HG03135 (cell line): Measurements from ENCODE around the gene CCDC85C.

Experiments
- ATAC-seq: cut with Tn5 transposase; IDR thresholded peaks from one replicate; pipeline ENCODE4 v1.9.1; 2021; ENCODE audit warnings: mild to moderate bottlenecking, moderate library complexity; ENCODE audit not compliant: unreplicated experiment

CCDC85C gene

DNA sequence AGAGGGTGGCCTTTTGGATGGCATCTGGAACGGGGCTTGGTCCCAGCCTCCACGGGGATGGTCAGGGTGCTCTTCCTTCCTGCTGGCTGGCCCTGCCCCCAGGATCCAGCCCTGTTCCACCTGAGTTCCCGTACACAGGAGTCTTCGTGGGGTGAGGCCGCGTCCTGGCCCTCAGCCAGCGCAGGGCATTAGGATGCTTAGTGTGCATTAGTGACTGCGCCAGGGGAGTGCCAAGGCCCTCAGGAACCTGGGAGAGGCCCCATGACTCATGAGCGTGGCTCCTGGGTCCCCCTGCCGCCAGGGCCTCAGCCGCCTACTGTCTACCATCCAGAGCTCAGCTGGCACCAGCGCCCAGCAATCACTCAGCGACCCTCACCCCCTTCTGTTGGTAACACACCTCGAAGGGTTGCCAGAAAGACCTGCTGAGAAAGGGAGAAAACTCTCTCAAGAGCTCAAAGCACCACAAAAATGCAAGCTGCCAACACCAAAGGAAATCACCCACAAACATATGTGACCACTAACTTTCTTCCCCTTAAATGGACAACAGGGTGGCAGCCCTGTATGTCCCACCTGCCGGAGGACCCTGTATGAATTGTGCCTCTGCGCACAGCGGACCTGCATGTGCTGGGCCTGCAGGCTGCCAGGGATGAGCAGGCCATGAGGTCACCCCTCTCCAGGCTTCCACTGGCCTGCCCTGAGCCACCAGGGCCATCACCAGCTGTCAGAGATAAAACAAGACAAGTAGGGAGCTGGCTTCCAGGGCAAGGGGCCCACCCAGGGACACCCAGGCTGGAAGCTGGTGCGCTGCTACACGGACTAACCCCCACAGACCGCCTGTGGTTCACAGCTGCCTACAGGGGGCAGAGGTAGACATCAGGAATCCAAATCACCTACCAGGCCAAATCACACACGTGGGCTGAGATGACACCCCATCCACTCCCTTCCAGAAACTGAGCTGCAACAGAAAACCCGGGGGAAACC lies 28.7 kb downstream of the CCDC85C start:
- ATAC-seq: no peak

DNA sequence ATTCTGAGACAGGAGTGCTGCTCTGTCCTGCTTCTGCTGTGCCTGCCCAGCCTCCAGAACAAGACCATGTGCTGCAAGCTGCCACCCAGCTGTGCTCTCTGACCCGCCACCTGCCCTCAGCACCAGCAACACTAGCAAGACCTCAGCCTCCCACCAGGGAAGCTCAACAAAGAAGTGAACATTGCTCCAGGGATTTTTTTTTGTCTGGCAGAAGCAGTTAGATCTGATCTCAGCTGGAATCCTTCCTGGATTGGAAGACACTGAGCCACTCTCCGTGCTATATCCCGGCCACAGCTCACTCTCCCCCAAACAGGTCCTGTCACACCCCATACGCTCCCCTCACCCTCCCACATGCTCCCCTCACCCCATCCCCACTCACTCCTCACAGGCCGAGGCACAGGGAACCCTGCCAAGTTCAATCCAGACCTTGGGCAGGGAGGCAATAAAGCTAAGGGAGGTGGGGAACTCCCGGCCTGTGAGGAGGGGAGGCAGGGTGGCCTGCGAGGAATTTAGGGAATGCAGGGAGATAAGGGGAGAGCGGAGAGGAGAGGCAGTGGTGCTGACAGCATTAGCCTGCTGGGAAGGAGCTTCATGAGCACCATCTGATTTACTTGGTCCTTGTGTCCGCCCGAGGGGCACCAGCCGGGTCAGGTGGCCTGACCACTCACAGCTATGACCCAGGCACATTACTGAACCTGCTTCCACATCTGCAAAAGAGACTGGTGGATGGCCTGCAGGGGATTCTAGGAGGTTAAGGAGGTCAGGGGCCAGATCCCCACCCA lies 29.7 kb downstream of the CCDC85C start:
- ATAC-seq: no peak

DNA sequence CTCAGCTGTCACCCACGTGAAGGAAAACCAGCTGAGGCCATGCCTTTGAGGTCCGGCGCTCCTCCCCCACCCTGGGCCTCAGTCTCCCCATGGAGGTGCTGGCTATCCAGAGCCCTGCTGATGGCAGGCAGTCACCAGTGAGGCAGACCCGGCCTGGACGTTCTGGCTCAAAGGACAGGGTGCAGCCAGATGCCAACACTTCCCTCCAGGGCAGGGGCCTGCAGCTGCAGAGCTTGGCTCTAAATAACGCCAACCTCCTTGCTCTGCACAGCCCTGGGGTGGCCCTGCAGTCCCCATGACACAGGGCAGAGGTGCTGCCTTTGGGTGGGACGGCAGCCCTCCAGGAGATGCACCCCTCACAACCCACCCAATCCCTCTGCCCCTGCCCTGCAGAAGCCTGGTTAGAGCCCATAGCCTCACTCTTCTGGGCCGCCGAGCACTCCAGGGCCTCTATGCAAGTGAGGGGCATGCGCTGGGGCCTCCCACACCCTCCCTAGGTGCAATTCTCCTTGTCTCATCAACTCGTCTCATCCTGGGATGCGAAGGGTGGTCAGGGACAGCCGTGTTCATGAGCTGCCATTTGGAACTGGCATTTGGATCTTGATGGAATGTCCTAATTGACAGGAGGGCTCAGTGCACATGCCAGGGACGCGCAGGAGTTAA lies 30.4 kb downstream of the CCDC85C start:
- ATAC-seq: no peak

DNA sequence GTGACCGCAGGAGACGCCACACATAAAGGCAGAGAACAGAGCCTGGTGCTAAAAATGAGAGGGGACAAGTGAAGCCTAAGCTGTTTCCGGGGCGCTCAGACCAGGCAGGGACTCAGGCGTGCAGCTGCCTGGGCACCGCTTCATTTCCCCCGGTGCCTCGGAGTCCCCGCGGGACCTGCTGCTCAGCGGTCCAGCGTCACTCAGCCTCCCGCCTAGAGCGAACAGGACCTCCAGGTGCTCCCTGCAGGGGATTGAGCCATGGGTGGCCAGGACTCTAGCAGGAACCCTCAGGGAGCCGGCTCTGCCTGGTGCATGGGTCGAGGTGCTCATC lies 31.0 kb downstream of the CCDC85C start:
- ATAC-seq: no peak

DNA sequence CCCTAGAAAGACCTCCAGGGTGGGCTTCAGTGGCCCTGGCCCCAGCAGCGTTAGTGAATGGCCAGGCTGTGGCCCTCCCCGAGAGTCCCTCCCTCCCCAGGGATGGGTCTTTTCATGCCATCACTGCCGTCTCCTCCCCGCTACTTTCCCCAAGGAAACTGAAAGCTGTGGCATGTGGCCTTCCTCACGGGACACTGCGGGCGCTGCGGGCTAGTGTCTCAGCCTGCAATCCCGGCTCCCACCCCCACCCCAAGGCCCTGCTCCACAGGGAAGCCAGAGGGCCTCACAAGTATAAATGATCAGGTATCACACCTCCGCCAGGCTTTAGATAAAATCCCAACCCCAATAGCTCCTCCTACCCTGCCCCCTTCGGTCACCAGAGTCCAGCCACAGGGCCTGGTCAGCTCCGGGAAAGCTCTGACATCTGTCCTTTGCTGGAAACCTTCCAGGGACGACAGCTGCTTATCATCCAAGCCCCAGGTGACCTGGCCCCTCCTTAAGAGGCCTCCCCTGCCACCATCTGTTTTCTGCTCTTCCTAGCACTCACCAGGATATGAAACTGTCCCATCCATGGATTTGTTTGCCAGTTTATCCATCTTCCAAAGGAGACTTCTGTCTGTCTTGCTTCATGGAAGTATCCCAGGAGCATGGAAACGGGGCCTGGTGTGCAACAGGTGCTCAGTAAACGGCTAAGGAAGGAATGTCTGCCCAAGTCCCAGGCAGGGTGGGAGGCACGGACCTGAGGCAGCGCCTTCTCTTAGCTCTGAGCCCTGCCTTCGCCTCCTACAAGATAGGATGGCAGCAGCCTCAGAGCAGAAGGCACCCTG lies 31.6 kb downstream of the CCDC85C start:
- ATAC-seq: no peak

DNA sequence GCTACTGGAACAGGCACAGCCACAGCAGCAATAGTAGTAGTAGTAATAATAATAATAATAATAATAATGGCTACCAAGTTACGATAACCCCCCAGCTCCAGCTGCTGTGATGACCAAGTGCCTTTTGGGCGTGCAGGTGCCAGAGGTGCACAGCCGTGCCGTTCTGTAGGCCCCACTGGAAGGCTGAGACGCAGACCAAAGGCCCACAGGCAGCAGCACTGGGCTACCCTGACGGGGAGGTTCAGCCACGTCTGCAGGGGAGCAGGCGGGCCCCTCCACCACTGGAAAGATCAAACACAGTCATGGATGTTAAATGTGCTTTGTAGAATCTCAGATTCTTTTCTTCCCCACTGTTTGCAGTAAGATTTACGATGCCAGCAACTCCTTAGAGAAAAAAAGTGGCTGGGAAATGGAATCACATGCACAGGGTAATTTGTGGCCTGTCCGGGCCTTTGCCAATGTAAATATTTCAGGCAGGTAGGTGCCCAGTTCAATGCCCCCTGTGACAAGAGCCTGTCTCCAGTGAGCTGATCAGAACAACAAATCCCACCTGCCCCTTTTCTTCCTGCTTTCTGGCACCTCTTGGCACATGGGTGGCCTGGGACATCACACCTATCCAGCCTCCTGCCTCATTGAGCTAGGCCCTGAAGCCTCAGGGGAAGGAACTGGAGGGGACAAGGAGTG lies 32.6 kb downstream of the CCDC85C start:
- ATAC-seq: no peak

DNA sequence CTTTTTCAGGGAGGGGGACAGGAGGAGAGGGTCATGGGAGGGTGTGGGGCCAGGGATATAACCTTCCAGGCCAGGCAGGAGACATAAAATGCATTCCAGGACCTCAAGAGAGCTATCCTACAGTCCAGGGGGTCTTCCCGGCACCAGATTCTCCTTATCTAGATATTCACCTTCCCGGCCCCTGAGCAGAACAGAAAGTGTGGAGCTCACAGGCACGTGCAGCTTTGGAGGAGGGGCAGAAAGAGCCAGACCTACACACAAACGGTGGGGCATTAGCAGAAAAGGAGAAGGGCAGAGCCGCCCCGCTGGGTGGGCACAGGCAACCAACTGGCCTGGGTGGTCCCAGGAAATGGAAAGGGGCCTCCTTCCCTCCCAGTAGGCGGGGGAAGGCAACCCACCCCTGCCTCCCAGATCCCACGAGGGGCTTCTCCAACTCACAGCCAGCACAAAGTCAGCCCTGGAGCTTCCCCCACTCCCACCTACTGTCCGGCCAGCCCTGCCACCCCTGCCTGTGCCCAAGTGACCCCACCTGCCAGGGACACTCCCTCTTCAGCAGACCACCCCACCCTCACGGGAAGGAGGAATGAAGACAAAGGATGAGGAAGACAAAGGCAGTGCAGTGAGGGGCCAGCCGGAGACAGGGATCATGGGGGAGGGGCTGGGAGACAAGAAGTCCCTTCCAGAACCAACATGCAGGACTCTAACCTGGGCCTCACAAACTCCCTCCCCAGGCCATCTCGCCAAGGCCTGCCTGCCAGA lies 33.3 kb downstream of the CCDC85C start:
- ATAC-seq: no peak

DNA sequence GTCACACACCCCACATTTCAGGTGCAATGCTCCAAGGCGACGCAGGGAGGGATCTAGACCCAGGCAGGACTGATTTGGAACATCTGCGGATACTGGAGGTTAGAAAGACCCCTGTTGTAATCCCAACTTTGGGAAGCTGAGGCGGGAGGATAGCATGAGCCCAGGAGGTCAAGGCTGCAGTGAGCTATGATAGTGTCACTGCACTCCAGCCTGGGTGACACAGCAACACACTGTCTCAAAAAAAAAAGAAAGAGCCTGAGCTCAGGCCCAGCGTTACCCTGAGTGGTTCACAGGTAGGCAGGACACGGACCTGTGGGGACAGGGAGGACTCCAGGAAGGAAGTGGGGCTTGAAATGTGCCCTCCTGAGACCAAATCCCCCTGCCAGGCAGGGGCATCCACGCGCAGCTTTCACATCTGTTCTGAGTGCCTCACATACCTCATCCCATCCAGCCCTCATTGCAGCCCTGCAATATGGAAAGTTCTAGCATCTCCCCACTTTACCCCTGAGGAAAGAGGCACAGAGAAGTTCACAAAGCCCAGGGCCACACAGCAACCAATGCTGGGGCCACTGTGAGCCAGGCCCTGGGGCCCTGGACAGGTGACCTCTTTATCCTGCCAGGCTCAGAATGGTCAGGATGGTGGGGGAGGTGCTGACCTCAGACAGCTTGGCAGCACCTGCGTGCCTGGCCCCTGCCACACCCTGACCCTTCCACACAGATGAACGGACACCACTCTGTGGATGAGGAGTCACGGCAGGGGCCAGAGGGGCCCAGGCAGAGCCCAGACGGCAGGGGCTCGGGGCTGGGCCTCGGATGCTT lies 34.1 kb downstream of the CCDC85C start:
- no peak for ATAC-seq

DNA sequence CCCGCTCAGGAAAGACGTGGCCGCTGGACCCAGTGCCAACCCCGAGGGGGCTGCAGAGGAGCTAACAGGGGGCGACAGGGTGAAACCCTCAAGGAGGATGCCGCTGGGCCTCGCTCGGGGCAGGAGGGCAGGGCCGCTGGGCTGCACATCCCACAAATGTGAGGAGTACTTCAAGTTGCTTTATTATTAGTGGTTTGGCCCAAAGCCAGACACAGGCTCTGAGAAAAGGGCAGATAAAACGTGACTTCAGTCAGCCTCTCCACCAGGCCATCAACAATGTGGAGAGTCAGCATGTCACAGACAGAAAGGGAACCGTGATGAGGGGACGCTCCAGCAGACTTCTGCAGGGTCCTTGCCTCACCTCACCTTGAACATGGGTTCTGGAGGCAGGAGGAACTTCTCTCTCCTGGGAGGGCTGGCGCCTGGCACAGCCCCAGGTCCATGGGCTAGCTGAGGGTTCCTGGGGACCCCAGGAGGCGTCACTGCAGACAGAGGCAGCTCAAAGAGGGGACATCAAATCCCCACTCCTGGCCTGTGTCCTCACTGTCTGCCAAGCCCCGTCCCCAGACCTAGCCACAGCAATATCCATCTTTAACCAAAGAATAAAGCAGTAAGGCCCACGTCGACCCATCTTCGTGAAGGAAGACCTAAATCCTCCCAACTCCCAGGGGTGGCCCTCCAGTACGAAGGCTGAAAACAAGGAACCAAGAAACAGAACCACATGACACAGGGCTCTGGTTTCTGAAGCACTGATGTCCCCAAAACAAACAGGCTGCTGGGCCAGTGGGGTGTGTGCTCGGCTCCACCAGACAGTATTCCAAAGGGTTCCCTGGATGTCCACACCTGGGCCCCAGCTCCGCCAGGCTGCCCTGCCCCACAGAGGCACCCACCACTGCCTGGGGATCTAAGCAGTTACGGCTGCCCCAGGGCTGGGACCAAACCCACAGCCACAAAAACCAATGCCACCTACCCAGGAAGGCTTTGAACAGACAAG lies 35.1 kb downstream of the CCDC85C start:
- ATAC-seq: no peak

DNA sequence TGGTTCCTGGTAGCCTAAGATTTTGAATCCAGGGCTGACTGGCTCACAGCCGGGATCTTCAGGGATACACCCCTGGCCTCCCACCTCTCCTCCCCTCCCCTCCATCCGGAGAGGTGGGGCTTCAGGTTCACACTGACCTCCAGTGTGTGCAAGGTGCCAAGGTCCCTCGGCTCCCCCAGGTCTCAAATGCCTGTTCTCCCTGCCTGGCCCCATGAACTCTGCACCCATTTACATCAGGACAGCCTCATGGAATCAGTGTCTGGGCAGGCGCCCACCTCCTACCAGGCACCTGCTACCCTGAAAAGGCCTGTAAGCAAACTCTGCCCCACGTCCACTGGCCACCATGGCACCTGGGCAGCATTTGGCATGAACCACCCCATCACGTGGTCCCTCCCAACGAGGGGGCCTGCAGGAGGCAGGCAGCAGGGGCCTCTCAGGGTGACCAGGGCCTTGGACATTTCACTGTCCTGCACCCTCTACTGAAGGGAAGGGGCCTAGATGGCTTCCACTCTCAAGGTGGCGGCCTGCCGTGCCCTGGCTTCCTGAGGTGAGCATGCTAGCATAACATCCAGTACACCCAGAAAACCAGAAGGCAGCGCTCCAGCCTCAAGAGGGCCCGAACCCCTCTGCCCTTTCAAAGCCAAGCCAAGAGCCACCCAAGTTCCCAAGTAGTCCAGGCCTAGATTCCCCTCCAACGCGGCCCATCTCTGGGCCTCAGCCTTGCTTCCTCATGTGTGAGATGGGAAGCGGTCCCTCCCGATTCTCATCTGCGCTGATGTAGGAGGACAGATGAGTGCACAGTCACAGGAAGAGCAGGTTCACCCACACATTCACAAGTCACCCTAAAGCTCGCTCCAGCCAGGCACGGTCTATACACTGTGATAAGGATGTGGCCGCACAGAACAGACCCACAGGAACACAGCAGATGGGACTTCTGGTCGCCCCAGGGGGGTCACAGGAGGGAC lies 37.3 kb downstream of the CCDC85C start:
- ATAC-seq: no peak

DNA sequence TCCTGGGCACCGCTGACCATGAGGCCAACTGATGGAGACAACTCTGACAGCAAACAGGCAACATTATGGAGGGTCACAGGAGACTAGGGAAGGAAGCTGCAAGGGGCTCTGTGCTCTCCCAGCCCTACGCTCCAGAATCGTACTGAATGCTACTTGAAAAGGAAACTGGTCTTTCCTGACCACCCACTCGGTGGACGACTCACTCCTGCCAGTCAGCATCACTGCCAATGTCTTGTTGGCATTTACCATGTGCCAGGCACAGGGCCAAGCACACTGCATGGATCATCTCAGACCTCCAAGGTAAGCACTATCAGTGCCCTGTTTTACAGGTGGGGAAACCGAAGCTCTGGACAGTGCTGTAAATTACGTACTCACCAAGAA lies 38.0 kb downstream of the CCDC85C start:
- no peak for ATAC-seq

DNA sequence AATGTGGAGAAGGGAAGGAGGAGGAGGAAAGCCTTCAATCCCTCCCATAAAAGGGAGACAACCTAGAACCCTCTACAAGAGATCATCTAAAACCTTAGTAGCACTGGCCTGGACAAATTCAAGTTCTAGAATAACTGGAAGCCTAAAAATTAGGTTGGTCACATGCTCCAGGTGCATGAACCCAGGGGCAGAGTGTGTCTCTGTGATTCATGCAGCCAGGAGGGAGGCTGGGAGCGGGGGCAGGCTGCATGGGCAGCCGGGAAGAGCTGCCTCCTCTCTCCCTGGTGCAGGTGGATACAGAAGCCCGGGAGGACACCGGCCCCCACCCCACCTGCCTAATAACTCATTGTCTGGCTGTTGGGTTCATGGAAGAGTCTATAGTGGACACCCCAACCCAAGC lies 38.6 kb downstream of the CCDC85C start:
- ATAC-seq: no peak

DNA sequence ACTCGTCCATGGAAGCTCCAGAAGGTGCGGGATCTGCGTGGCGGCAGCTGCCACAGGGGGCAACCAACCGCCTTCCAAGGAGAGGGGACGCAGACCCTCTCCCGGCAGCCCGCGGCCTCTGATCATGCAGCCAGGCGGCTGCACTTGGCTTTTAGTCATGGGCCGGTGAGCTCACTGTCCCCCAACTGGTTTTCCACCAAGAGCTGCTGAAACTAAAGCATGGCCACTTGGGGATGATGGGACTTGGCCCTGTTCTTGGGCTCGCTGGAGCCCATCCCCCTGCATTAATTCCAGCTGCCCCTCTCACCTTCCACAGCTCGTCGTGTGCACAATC lies 39.1 kb downstream of the CCDC85C start:
- no peak for ATAC-seq

DNA sequence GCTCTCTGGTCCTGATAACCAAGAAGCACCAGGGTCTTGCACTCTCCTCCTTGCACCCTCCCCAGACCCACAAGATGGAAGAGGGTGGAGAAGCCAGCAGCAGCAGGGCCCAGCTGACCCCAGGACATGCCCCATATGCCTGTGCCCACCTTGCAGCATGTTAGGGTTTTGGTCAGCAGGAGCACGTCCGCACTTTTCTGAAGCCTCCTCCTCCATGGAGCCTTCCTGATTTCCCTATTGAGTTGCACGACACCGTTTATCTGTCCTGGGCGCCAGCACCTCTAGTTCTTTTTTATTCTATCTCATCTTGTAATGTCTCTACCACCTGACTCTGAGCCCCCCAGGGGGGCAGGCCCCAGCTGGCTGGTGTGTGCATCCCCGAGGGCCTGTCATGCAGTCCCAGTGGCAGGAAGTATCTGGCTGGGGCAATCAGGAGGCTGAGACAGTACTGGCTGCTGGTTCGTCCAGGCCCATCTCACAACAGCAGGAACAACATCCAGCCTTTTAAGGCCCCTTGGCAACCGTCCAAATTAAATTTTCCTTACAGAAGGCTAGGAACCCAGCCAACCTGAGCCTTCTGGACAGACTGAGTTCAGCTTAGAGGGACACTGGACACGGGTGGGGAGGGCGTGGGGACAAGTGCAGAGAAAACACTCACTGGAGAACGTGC lies 39.6 kb downstream of the CCDC85C start:
- no peak for ATAC-seq

DNA sequence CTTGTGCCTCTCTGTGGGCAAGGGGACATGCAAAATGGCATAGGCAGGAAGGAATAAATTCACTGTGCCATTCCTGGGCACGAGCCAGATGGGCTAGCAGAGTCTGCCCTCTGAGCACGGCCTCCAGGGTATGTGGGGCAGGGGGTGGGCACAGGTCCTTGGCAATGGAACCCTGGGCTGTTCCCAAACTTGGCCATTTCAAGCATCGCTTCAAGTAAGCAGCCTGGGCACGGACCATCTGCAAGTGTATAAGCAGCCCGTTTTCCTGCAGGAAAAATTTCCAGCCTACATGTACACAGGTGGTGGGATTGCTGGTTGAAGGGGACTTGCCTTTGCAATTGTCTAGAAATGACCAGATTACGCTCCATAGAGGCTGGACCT lies 40.3 kb downstream of the CCDC85C start:
- no peak for ATAC-seq
